ENCODE measurements around the gene TMEM131L.

TMEM131L gene

GRCh38 chr4:153618833-153619232 lies 152.7 kb downstream of the TMEM131L start:
- DNase-seq (ENCODE audit: low spot score), result no peak

GRCh38 chr4:153619811-153620210 lies 153.7 kb downstream of the TMEM131L start:
- no peak for DNase-seq (ENCODE audit: low spot score)

- DNase-seq (ENCODE audit: low spot score), result peak; percentile 37
Measured at GRCh38 chr4:153620352-153620751, 154.2 kb downstream of the TMEM131L start.

GRCh38 chr4:153622093-153622492 lies 155.9 kb downstream of the TMEM131L start:
- DNase-seq (ENCODE audit: low spot score), result no peak

- DNase-seq (ENCODE audit: low spot score), result no peak
Measured at GRCh38 chr4:153622778-153623240, 156.6 kb downstream of the TMEM131L start.

- DNase-seq (ENCODE audit: low spot score), result no peak
Measured at GRCh38 chr4:153623491-153623890, 157.3 kb downstream of the TMEM131L start.

GRCh38 chr4:153628796-153629315 lies 162.7 kb downstream of the TMEM131L start:
- no peak for DNase-seq (ENCODE audit: low spot score)

- no peak for DNase-seq (ENCODE audit: low spot score)
Measured at GRCh38 chr4:153629776-153630175, 163.6 kb downstream of the TMEM131L start.

GRCh38 chr4:153634738-153635353 lies 168.7 kb downstream of the TMEM131L start:
- DNase-seq (ENCODE audit: low spot score), result peak; percentile 45

- no peak for DNase-seq (ENCODE audit: low spot score)
Measured at GRCh38 chr4:153635846-153636245, 169.7 kb downstream of the TMEM131L start.

- no peak for DNase-seq (ENCODE audit: low spot score)
Measured at GRCh38 chr4:153637201-153637600, 171.0 kb downstream of the TMEM131L start.

GRCh38 chr4:153638011-153638410 lies 171.9 kb downstream of the TMEM131L start:
- no peak for DNase-seq (ENCODE audit: low spot score)

GRCh38 chr4:153638999-153639398 lies 172.8 kb downstream of the TMEM131L start:
- DNase-seq (ENCODE audit: low spot score), result no peak

GRCh38 chr4:153639833-153640802 lies 174.0 kb downstream of the TMEM131L start:
- DNase-seq (ENCODE audit: low spot score), result no peak

GRCh38 chr4:153641532-153641931 lies 175.4 kb downstream of the TMEM131L start:
- no peak for DNase-seq (ENCODE audit: low spot score)

GRCh38 chr4:153643406-153644383 lies 177.5 kb downstream of the TMEM131L start:
- DNase-seq (ENCODE audit: low spot score), result peak; percentile 72

- DNase-seq (ENCODE audit: low spot score), result no peak
Measured at GRCh38 chr4:153645183-153645582, 179.0 kb downstream of the TMEM131L start.

GRCh38 chr4:153646261-153646660 lies 180.1 kb downstream of the TMEM131L start:
- no peak for DNase-seq (ENCODE audit: low spot score)

- no peak for DNase-seq (ENCODE audit: low spot score)
Measured at GRCh38 chr4:153646978-153647377, 180.8 kb downstream of the TMEM131L start.

GRCh38 chr4:153647975-153648374 lies 181.8 kb downstream of the TMEM131L start:
- no peak for DNase-seq (ENCODE audit: low spot score)

- no peak for DNase-seq (ENCODE audit: low spot score)
Measured at GRCh38 chr4:153649572-153649991, 183.4 kb downstream of the TMEM131L start.

GRCh38 chr4:153651116-153651515 lies 185.0 kb downstream of the TMEM131L start:
- DNase-seq (ENCODE audit: low spot score), result no peak

Measured in GM03348 (cell line).